NCI-H2029 (cell line): ENCODE data around the gene AXIN2.

Experiments used
- DNase-seq: peaks from one replicate; lab custom pipeline; 2025; lab: John Stamatoyannopoulos, UW

The AXIN2 gene

GRCh38 chr17:65553646-65554552 lies 7.5 kb downstream of the AXIN2 start:
- DNase-seq, result no peak

- DNase-seq, result no peak
Observed at GRCh38 chr17:65553009-65553645, 8.3 kb downstream of the AXIN2 start.

- no peak for DNase-seq
Observed at GRCh38 chr17:65552214-65552613, 9.2 kb downstream of the AXIN2 start.

DNA sequence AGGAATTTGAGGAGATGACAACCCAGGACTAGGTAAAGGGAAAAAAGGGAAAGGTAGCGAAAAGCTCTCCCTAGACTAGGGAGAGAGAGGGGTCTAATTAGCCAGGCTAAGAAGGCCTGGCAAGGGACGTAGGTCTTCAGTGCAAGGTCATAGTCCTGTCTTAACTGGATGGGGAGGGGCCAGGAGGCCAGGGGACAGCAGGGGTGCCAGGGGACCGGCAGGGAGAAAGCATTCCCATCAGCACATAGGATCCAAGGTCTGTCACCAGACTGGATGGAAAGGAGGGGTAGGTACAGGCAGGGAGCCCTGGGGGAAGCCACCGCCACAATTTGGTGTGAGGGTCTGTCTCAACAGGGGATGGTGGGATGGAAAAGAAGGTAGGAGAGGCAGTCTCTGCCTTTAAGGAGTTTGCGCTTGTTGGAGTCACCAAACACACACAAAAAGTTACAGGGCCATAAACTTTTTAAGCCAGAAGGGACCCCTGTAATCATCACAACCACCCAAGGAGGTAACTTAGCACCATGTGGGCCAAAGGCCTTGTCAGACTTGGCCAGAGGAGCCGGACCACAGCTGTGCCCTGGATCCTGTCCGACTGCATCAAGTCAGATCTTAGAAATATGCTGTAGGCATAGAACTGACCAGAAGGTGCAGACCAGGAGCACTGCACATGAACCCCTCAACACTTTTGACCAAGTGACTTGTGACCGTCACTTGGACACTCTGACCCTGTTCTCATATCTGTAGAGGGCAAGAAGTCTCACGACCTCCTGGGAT lies 10.0 kb downstream of the AXIN2 start:
- DNase-seq, result no peak

DNA sequence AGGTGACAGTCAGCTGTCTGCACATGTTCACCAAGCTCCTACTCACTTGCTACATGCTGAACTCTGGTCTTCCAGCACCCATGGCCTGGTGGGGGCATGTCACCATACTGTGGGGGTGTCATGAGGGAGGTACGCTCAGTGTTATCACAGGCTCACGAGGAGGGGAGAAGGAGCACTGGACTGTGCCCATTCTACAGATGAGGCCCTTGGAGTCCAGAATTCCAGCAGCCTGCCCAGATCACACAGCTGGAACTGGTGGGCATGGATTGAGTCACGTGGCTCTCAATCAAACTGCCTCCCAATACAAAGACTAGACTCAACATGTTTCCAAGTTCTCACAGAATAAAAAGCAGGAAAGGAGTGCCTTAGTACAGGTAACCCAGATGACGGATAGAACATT lies 10.7 kb downstream of the AXIN2 start:
- no peak for DNase-seq

DNA sequence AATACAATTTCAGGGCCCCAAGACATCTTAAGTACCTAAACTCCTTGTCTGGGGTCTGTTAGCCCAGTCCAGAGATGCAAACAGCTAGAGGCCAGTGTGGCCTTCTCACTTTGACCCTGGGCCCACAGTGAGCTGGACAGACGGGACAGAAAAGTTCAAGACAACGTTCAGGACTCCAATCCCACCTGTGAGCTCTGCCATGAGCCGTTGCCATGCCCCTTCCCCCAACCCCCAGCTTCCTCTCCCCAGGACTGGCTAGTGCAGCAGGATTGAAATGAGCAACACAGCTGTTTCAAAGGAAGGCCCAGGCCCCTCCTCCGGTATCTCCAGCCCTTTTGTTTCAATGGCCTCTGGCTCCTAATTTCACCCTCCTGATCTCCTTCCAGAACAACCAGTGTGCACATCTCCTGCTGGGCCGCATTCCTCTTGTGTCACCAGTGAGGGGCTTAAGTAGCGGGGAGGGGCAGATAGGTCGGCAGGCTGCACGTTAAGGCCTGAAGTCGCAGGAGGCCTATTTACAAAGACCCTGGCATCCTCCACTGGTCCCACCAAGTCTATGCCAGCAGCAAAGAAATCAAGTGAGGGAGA lies 11.3 kb downstream of the AXIN2 start:
- no peak for DNase-seq

GRCh38 chr17:65548269-65548969 lies 13.0 kb downstream of the AXIN2 start:
- DNase-seq, result no peak

GRCh38 chr17:65547253-65547670 lies 14.2 kb downstream of the AXIN2 start:
- no peak for DNase-seq

DNA sequence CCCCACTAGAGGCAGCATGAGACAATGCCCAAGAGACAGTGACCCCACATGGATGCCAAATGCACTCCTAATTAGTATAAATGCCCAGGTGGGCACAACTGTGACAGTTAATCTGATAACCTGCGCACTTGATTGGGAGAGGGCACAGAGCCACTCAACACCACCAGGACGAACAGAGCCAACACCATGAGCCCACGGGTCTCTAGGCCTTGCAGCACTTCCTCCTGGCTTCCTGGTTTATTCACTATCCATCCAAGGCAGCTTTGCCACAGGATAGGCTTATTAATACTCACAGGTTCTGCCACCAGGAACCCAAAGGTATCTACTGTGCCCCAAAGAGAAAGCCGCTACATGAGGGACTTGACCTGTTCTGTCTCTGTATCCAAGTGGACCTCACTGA lies 14.9 kb downstream of the AXIN2 start:
- DNase-seq, result no peak

- no peak for DNase-seq
Observed at GRCh38 chr17:65545705-65546523, 15.5 kb downstream of the AXIN2 start.

- no peak for DNase-seq
Observed at GRCh38 chr17:65544672-65545071, 16.8 kb downstream of the AXIN2 start.

GRCh38 chr17:65542610-65543009 lies 18.8 kb downstream of the AXIN2 start:
- no peak for DNase-seq

- DNase-seq, result no peak
Observed at GRCh38 chr17:65542067-65542466, 19.4 kb downstream of the AXIN2 start.

DNA sequence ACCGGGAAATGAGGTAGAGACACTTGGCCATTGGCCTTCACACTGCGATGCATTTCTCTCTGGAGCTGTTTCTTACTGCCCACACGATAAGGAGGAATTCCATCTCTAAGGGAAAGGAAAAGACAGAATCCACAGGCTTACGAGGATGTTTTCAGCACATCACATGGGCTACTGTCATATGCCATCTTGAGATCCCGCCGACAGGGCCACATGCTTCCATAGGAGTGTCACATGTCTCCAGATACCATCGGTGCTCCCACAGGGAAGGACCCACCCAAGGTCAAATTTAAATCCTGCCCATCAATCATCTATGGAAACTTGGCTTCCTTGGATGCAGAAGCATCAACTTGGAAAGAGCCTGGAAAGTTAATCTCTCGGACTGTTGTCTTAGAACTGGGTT lies 20.0 kb downstream of the AXIN2 start:
- DNase-seq, result no peak

GRCh38 chr17:65539630-65540266 lies 21.7 kb downstream of the AXIN2 start:
- DNase-seq, result no peak

DNA sequence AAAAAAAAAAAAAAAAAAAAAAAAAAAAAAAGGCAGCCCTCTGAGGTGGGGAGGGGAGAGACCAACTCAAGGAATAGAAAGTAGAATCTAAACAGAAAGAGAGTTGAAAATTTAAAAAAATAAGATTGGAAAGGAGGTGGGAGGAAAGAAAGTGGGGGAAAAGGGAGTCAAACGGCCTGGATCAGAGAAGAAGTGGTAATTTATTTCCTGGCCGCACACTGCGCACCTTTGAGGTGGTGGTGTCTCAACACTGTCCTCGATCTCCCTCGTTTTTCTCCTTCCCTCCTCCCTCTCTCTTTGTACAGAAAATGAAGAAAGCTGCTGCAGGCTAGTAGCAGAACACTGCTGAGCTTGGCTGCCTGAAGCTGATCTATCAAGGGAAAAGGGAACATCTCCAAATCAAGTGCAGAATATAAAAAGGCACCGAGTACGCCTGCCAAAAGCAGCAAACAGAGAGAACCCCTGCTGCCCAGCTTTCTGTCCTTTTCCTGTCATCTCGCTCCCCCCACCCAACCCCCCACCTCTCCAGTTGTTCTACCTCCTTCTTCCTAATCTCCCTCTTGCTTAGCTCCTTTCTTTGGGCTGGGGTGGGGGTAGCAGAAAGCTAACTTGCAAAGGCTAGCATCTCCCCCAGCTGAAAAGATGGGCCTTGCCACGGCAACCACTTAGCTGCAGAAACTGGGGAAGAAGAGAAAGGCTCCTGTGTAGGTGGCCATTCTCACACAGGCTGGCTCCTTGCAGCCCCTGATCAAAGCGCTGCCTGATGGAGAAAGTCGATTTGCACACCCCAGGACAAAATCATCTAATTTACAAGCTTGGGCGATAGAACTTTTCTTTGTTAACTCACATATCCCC lies 22.5 kb downstream of the AXIN2 start:
- no peak for DNase-seq

DNA sequence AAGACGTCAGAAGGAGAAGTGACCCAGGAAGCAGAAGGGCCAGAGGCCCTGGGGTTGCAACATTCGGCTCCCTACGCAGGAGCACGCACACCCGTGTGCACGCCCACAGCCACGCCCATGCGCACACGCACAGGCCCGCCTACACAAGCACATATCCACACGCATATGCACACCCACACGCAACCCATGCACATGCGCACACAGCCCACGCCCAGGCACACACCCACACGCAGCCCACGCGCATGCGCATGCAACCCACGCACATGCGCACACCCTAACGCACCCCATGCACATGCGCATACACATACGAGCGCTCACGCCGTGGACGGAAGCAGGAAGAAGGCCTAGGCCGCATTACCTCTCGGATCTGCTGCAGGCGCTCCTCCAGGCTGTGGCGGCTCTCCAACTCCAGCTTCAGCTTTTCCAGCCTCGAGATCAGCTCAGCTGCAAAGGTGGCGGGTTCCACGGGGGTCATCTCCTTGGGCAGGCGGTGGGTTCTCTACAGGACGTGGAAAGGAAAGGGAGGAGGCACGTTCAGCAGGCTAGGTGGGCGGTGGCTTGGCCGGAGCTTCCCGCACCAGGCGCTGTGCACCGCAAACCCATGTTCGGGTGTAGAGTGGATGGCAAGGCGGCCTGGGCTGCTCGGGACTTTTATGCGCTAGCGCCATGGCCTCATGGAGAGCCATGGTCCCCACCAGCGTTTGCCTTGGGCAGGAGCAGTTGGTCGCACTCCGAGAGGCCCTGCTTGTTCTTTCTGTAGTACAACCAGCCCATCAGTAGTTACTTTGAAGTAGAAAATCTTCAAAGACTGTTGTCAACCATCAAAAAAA lies 23.4 kb downstream of the AXIN2 start:
- no peak for DNase-seq

DNA sequence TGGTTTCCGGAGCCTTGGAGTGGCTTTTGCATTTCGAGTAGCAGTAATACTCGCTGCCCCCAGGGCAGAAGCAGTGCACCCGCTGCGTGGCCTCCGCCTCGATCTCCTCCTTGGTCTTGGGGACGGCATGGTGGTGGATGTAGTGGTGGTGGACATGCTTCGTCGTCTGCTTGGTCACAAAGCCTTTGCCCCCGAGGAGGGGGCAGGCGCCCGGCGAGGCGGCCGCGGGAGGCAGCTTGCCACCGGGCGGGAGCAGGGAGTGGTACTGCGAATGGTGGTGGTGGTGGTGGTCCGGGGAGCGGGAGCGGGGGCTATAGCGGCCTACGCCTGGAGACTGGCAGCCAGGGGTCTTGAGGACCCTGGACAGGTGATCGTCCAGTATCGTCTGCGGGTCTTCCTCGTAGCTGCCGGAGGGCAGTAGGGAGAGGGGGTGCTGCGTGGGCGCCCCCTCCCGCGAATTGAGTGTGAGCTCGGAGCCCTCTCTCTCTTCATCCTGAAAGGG lies 24.1 kb downstream of the AXIN2 start:
- DNase-seq, result no peak
